ENCODE measurements around the gene GATA3. TPM values are rescaled to one million over a fixed set of nuclear protein-coding genes. Genes with fewer than 3 reads are reported as not detected.

The GATA3 gene
- total RNA-seq, 3 donors from 2014 or later = 0.48 to 36.4 (median 28.2) TPM

- Histone ChIP-seq H3K27me3 (peaks cover 11 to 68% of the 10 kb centered on the region in 2 donors), H3K9me3 (no peaks in the 10 kb centered on the region), H3K4me1 (peaks cover 0 to 4% of the 10 kb centered on the region in 2 donors), H3K36me3 (no peaks in the 10 kb centered on the region), H3K4me3 (peak overlapping the region in 1 of 3 donors; percentile 48), H3K27ac (no peak overlapping the region)
- no peak for TF ChIP-seq CTCF (IDR thresholded peaks at IDR 0.05)
- TF ChIP-seq POLR2A (IDR thresholded peaks at IDR 0.05) = no peak
- TF ChIP-seq POLR2AphosphoS5 (IDR thresholded peaks at IDR 0.05) = no peak
- intact Hi-C loops (cut with DNase I; ENCODE audit: low total_unique reads) = no loop called here
- no peak for DNase-seq (ENCODE audit: low spot score in 2 of 2)
Observed at GRCh38 chr10:8035641-8036470, 18.6 kb upstream of the GATA3 start.

GRCh38 chr10:8036506-8037198 lies 17.8 kb upstream of the GATA3 start:
- Histone ChIP-seq H3K9me3 (no peaks in the 10 kb centered on the region), H3K27me3 (peaks cover 11 to 75% of the 10 kb centered on the region in 2 donors), H3K36me3 (no peaks in the 10 kb centered on the region), H3K4me1 (peaks cover 0 to 4% of the 10 kb centered on the region in 2 donors), H3K4me3 (peak overlapping the region in 1 of 3 donors; percentile 31), H3K27ac (no peak overlapping the region)
- no peak for DNase-seq (ENCODE audit: low spot score in 2 of 2)
- intact Hi-C loops (cut with DNase I; ENCODE audit: low total_unique reads) = no loop called here
- TF ChIP-seq CTCF (IDR thresholded peaks at IDR 0.05) (no peak), POLR2AphosphoS5 (IDR thresholded peaks at IDR 0.05) (no peak), POLR2A (IDR thresholded peaks at IDR 0.05) (no peak)

GRCh38 chr10:8037199-8037801 lies 17.2 kb upstream of the GATA3 start:
- Histone ChIP-seq H3K27ac (no peak overlapping the region), H3K9me3 (no peaks in the 10 kb centered on the region), H3K4me3 (peak overlapping the region in 1 of 3 donors; percentile 31), H3K4me1 (peaks cover 0 to 4% of the 10 kb centered on the region in 2 donors), H3K36me3 (no peaks in the 10 kb centered on the region), H3K27me3 (peaks cover 11 to 81% of the 10 kb centered on the region in 2 donors)
- TF ChIP-seq CTCF (IDR thresholded peaks at IDR 0.05) = no peak
- no peak for TF ChIP-seq POLR2A (IDR thresholded peaks at IDR 0.05)
- TF ChIP-seq POLR2AphosphoS5 (IDR thresholded peaks at IDR 0.05) = no peak
- intact Hi-C loops (cut with DNase I; ENCODE audit: low total_unique reads) = no loop called here
- no peak for DNase-seq (ENCODE audit: low spot score in 2 of 2)

GRCh38 chr10:8037941-8038894 lies 16.3 kb upstream of the GATA3 start:
- Histone ChIP-seq H3K36me3 (no peaks in the 10 kb centered on the region), H3K27me3 (peaks cover 11 to 90% of the 10 kb centered on the region in 2 donors), H3K27ac (no peak overlapping the region), H3K9me3 (no peaks in the 10 kb centered on the region), H3K4me3 (peak overlapping the region in 1 of 3 donors; percentile 31), H3K4me1 (peaks cover 0 to 4% of the 10 kb centered on the region in 2 donors)
- intact Hi-C loops (cut with DNase I; ENCODE audit: low total_unique reads) = no loop called here
- no peak for DNase-seq (ENCODE audit: low spot score in 2 of 2)
- TF ChIP-seq POLR2AphosphoS5 (IDR thresholded peaks at IDR 0.05) (no peak), POLR2A (IDR thresholded peaks at IDR 0.05) (no peak), CTCF (IDR thresholded peaks at IDR 0.05) (no peak)

Measured in breast epithelium (tissue), 4 donors.